ENCODE measurements around the gene MTSS2. TPM values are rescaled to one million over a fixed set of nuclear protein-coding genes. Genes with fewer than 3 reads are reported as not detected.
"Not testable (repeated sequence)": the region's sequence is repeated elsewhere in the genome, so short reads cannot be mapped to it uniquely, and the experiment has no call there.

The MTSS2 gene
- total RNA-seq, 1 donor from 2014 or later = 30.2 TPM

DNA sequence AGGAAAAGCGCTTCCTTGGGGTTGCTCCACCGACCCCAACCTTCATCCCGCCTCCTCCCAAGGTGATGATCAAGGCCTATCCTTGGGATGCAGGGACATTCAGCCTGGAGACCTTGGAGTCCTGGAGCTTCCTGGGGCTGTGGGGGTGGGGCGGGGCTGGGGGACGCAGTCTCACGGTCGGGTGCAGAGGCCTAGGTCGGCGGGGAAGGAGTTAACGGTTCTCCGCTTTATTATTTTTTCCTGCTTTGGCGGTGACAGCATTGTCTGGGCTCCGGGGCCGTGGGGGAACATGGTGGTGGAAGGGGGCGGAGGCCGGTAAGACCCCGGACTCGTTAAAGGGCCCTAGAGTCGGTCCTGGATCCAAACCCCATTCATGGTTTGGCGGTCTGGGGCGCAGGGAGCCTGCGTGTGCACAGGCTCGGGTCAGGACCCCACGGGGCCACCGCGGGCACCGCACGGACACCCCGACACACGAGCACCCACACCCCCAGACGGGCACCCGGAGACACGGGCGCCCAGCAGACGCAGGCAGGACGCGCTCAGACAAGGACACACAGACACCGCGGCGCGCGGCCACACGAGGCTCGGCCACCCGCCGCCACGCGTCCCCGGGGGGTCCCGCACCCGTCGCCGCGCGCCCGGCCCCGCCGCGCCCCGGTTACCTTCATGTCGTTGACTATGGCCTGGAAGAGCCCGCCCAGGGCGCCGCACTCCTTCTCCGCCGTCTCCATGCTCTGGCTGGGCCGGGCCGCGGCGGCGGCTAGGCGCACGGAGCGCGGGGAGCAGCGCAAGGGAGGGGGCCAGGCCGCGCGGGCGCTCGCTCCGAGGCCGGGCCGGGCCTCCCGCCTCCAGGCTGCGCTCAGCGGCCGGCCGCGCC lies 554 bp downstream of the MTSS2 start:
- no peak for DNase-seq

DNA sequence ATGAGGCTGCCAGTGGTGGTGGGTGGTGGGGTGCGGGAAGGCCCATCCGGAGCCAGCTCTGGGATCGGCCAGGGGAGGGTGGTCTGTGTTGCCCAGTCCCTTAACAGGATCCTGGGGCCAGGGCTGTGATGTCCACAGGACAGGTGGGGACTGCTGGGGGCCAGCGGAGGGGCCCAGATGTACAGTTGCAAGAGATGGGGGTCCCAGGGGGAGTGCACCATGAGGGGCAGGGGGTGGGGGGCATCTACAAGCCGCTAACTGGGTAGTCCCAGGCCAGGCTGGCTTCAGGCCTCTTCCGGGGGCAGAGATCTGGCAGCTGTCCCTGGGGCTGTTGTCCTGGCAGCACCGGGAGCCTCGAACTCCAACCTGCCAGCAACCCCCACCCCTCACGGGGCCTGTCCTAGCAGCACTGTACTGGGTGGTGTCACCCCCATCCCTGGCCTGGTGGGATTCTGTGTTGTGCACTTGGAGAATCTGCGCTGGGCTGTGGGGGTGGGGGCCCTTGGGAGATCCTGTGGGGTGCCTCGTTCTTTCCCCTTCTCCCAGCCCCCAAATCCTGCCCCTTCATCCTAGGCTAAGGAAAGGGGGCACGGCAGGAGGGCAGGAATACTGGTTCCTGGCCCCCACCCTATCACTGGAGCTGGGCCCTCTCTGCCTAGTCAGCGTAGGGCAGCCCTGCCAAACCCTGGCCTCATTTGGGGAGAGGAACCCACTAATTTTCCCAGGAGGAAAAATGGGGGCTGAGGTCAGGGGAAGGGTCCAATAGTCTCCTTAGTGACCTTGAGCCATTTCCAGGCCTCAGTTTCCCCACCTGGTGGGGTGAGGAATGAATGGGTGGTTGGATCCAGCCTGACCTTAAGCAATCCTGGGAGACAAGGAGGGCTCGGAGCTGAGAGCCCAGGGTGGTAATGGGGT lies 1.4 kb downstream of the MTSS2 start:
- no peak for DNase-seq

GRCh38 chr16:70683146-70683944 lies 2.5 kb downstream of the MTSS2 start:
- no peak for DNase-seq

DNA sequence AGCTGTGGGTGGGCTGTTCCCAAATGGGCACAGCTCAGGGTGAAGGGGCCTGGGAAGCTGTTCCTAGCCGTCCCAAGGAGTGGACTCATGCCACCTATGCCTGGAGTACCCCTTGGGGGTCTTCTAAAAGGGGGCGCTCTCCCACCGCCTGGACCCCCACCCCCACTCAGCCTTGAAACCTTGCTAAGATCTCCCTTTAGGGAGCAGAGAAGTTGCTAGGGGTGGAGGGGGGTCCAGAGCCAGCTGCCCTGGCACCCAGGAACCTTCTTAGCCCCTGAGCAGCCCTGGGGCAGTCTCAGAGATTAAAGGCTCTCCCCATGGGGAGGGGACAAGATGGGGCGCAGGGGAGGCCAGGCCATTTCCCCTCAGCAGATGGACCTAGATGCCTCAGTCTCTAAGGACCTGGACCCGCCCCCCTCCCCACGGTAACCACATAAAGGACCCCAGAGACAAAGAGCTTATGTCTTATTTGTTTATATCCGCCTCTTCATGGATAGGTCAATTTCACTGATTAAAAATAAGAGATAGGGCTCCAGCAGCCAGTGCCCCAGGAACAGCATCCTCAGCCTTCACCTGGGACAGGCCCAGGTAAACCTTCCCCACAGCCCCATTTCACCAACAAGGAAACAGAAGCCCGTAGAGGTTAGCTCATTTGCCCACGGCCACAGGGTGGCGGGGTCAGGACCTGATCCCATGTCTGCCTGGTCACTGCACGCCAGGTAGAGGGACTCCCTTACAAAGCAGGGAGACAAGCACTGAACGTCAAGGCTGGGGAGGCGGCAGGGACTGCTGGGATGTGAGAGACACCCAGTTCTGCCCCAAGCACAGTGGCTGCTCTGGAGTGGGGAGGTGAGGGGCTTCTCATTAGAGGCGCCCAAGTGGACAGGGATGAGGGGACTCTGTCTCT lies 3.4 kb downstream of the MTSS2 start:
- DNase-seq = no peak

DNA sequence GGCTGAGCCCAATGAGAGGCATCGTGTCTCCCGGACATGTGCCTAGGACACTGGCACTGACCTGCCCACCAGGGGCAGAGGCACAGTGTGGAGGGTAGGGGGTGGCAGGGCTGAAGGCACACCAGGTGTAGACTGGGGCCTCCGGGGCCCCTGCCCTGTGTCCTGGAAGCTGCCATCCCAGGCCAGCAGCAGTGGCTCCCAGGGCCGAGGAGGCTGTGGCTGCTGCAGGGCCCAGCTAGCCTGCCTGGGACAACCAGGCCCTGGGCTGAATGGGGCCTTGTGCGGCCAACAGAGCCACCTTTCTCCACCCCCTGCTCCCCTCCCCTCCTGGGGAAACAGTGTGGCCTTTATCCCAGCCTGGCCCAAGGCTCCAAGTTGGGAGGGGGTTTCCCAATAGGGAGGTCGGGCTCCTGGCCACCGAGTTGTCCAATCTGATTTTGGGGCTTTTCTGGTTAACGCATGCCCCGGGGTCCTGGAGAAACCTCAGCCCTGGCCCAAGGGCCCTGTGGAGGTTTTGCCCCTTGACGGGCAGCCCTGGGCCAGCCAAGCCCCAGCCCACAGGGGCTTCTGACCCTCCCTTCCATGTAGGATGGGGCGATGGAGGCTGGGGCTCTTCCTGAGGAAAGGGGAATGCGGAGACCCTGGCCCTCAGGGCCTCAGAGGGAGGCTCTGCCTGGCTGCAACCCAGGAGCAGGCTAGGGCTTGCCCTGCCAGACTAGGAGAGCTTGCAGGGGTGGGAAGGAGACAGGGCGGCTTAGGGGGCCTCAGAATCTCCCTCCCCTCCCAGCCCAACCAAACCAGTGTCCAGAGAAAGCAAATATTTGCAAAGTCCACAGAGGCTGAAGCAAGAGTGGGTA lies 4.2 kb downstream of the MTSS2 start:
- no peak for DNase-seq

- no peak for DNase-seq
Measured at GRCh38 chr16:70680495-70681381, 5.1 kb downstream of the MTSS2 start.

DNA sequence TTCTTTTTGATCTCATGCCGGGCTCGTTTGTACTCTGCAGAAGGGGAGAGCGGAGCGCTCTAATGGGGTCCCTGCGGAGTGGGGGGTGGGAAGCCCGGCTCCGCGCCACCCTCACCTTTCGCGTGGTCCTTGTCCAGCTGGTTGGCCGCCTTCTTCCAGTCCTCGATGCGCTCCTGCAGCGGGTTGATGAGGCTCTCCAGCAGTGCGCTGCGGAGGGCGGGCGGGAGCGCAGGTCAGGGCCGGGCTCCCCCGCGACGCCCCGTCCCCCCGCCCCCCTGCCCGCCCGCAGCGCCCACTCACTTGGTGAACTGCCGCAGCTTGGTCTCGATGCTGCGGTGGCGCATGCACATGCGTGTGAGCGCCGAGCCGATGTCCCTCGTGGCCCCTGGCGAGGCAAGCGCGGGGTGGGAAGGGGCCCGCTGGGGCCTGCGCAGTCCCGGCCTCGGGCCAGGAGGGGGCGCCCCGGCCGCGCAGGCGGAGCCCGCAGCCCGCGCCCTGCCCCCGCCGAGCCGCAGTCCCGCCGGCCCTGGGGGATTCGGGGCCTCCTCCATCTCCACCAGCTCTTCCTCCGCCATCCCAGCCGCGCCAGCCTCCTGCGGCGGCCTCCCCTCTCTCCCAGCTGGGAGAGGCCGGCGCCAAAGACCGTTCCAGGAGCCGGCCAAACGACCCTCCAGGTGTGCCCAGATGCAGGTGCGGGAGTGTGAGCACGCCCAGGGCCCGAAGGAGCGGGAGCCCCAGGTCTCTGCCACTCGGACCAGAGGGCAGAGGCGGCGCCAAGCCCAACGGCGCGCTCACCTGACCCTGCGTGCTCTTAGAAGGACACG lies 6.0 kb downstream of the MTSS2 start:
- no peak for DNase-seq

GRCh38 chr16:70678898-70679670 lies 6.8 kb downstream of the MTSS2 start:
- no peak for DNase-seq

GRCh38 chr16:70678121-70678897 lies 7.5 kb downstream of the MTSS2 start:
- no peak for DNase-seq

DNA sequence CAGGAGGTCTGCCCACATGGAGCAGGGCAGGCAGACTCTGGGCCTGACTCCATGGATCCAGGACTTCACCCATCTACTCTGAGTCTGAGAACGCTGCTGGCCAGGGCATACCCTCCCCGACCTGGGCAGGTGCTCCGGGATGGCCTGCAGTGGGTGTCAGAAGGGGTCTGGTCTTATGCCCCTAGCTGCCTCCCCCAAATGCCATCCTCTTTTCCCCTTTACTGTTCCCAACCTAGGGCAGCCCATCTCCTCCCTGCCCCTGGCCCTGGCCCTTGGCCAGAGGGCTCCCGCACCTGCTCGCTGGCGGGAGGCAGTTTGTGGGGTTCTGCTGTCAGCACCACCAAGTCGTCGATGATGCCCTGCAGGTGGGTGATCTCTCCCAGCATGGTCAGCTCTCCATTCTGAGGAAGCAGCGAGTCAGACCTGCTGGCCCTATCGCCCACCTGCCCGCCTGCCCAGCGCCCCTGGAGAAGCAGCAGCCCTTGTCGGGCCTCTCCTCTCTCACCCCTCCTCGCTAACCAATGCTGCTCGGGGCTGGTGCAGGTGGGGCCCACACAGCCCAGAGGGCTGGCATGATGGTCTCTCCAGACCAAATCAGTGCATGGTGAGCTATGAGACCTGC lies 8.2 kb downstream of the MTSS2 start:
- no peak for DNase-seq

GRCh38 chr16:70676675-70677498 lies 9.0 kb downstream of the MTSS2 start:
- no peak for DNase-seq

DNA sequence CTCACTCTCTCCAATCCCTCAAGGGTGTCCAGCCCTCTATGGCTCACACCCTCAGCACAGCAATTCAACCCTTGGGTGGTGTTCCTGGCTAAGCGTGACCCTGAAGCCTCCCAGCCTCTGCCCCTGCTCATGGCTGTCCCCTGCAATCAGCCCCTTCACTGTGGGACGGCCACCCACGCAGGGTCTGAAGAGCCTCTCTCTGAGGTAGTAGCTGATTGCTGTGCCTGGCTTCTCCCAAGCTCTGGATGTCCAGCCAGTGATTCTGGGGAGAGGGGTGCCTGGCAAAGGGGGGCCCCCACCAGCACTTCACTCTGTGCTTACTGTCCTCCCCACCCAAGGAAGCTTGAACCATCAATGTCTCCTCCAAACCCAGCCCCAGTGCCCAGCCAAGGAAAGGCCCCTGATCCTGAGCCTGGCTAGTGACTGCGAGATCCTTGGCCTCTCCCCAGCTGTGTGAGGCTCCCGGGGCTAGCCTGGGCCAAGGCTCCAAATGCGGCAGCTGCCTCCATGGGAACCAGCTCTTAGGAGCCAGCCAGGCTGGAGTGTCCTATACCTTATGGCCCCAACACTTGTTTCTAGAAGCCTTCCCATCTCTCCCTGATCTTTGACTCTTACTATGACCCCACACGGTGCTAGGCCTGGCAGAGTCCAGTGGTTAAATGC lies 9.9 kb downstream of the MTSS2 start:
- no peak for DNase-seq

DNA sequence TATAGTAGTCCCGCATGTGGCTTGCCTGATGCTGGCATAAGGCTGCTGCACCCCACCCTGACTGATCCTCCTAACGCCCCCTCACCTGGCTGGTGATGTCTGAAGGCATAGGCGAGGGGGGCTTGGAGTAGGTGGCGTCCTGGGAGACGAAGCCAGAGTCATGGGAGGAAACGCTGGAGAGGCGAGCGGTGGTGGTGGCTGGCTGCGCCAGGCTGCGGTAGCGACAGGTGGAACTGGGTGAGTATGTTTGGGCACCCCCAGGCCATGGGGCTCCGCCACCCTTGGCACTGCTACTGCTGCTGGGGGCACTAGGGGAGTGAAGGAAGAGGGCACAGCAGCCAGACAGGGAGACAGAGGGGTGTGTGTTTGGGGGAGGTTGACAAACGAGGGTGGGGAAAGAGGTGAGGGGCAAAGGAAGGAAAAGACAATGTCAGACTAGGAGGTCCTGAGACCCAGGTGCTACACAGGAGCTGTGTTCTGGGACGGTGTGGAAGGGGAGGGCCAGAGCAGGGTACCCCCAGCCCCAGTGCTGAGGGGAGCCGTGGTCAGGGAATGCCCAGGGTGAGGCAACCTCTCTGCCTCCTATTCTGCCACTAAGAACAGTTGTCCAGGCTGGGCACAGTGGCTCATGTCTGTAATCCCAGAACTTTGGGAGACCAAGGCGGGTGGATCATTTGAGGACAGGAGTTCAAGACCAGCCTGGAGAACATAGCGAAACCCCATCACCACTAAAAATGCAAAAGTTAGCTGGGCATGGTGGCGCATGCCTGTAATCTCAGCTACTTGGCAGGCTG lies 11.4 kb downstream of the MTSS2 start:
- DNase-seq = no peak

DNA sequence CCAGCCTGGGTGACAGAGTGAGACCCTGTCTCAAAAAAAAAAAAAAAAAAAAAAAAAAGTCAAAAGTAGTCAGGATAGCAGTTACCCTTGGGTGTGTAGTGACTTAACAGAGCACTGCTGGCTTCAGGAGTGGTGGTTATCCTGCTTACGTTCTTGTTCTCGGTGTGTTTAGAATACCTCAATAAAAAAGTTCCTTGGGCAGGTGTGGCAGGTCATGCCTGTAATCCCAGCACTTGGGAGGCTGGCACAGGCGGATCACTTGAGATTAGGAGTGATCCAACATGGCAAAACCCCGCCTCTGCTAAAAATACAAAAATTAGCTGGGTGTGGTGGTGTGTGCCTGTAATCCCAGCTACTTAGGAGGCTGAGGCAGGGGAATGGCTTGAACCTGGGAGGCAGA lies 14.9 kb downstream of the MTSS2 start:
- DNase-seq = not testable (repeated sequence)
